ENCODE measurements around the gene STK33.
A peak's percentile ranks its signal among the peaks of the same experiment; 100 is the strongest.

STK33 gene

GRCh38 chr11:8392166-8392565, 201.9 kb downstream of the STK33 start:
- Mint-ChIP-seq H3K27me3 (no peaks in the 10 kb centered on the region), H3K27ac (no peak overlapping the region), H3K4me1 (ENCODE audit: low read depth) (no peaks in the 10 kb centered on the region), H3K4me3 (no peak overlapping the region), H3K36me3 (ENCODE audit: low read depth) (no peaks in the 10 kb centered on the region), H3K9me3 (no peaks in the 10 kb centered on the region)
- intact Hi-C loops (cut with micrococcal nuclease), result no loop called here

GRCh38 chr11:8390851-8391612, 203.0 kb downstream of the STK33 start:
- Mint-ChIP-seq H3K27me3 (no peaks in the 10 kb centered on the region), H3K27ac (no peak overlapping the region), H3K9me3 (no peaks in the 10 kb centered on the region), H3K4me1 (ENCODE audit: low read depth) (no peaks in the 10 kb centered on the region), H3K36me3 (ENCODE audit: low read depth) (no peaks in the 10 kb centered on the region), H3K4me3 (no peak overlapping the region)
- intact Hi-C loops (cut with micrococcal nuclease), result no loop called here

GRCh38 chr11:8389029-8389996, 204.7 kb downstream of the STK33 start:
- Mint-ChIP-seq H3K9me3 (no peaks in the 10 kb centered on the region), H3K4me1 (ENCODE audit: low read depth) (no peaks in the 10 kb centered on the region), H3K4me3 (no peak overlapping the region), H3K27me3 (no peaks in the 10 kb centered on the region), H3K36me3 (ENCODE audit: low read depth) (no peaks in the 10 kb centered on the region), H3K27ac (no peak overlapping the region)
- intact Hi-C loops (cut with micrococcal nuclease), result no loop called here

GRCh38 chr11:8387693-8388092, 206.3 kb downstream of the STK33 start:
- Mint-ChIP-seq H3K27me3 (no peaks in the 10 kb centered on the region), H3K4me1 (ENCODE audit: low read depth) (no peaks in the 10 kb centered on the region), H3K27ac (no peak overlapping the region), H3K9me3 (no peaks in the 10 kb centered on the region), H3K36me3 (ENCODE audit: low read depth) (no peaks in the 10 kb centered on the region), H3K4me3 (no peak overlapping the region)
- intact Hi-C loops (cut with micrococcal nuclease), result no loop called here

GRCh38 chr11:8387141-8387540, 206.9 kb downstream of the STK33 start:
- no peaks in the 10 kb centered on the region for H3K36me3 Mint-ChIP-seq (ENCODE audit: low read depth)
- H3K4me1 Mint-ChIP-seq (ENCODE audit: low read depth), result no peaks in the 10 kb centered on the region
- no peaks in the 10 kb centered on the region for H3K27me3 Mint-ChIP-seq
- no peak overlapping the region for H3K27ac Mint-ChIP-seq
- H3K9me3 Mint-ChIP-seq, result no peaks in the 10 kb centered on the region
- H3K4me3 Mint-ChIP-seq, result no peak overlapping the region
- intact Hi-C loops (cut with micrococcal nuclease), result no loop called here

- H3K36me3 Mint-ChIP-seq (ENCODE audit: low read depth), result no peaks in the 10 kb centered on the region
- no peaks in the 10 kb centered on the region for H3K4me1 Mint-ChIP-seq (ENCODE audit: low read depth)
- no peaks in the 10 kb centered on the region for H3K27me3 Mint-ChIP-seq
- intact Hi-C loops (cut with micrococcal nuclease), result no loop called here
- H3K9me3 Mint-ChIP-seq, result no peaks in the 10 kb centered on the region
- no peak overlapping the region for H3K27ac Mint-ChIP-seq
- no peak overlapping the region for H3K4me3 Mint-ChIP-seq
Measured at GRCh38 chr11:8386134-8386864, 207.7 kb downstream of the STK33 start.

- no peaks in the 10 kb centered on the region for H3K36me3 Mint-ChIP-seq (ENCODE audit: low read depth)
- H3K27ac Mint-ChIP-seq, result no peak overlapping the region
Measured at GRCh38 chr11:8384199-8384821, 209.7 kb downstream of the STK33 start.

GRCh38 chr11:8383627-8384026, 210.4 kb downstream of the STK33 start:
- Mint-ChIP-seq H3K27ac (no peak overlapping the region), H3K4me3 (no peak overlapping the region), H3K36me3 (ENCODE audit: low read depth) (no peaks in the 10 kb centered on the region), H3K27me3 (no peaks in the 10 kb centered on the region), H3K4me1 (ENCODE audit: low read depth) (no peaks in the 10 kb centered on the region), H3K9me3 (no peaks in the 10 kb centered on the region)
- intact Hi-C loops (cut with micrococcal nuclease), result no loop called here

More at GRCh38 chr11:8384199-8384821, 209.7 kb downstream of the STK33 start:
- no peaks in the 10 kb centered on the region for H3K4me1 Mint-ChIP-seq (ENCODE audit: low read depth)
- no peaks in the 10 kb centered on the region for H3K27me3 Mint-ChIP-seq
- intact Hi-C loops (cut with micrococcal nuclease), result no loop called here
- H3K9me3 Mint-ChIP-seq, result no peaks in the 10 kb centered on the region
- peak overlapping the region; percentile 27 for H3K4me3 Mint-ChIP-seq

GRCh38 chr11:8383227-8383626, 210.8 kb downstream of the STK33 start:
- no peaks in the 10 kb centered on the region for H3K36me3 Mint-ChIP-seq (ENCODE audit: low read depth)
- intact Hi-C loops (cut with micrococcal nuclease), result no loop called here
- H3K4me1 Mint-ChIP-seq (ENCODE audit: low read depth), result no peaks in the 10 kb centered on the region
- H3K27me3 Mint-ChIP-seq, result no peaks in the 10 kb centered on the region
- no peak overlapping the region for H3K4me3 Mint-ChIP-seq
- H3K9me3 Mint-ChIP-seq, result no peaks in the 10 kb centered on the region
- no peak overlapping the region for H3K27ac Mint-ChIP-seq

GRCh38 chr11:8382436-8383053, 211.5 kb downstream of the STK33 start:
- intact Hi-C loops (cut with micrococcal nuclease), result no loop called here
- Mint-ChIP-seq H3K4me3 (no peak overlapping the region), H3K36me3 (ENCODE audit: low read depth) (no peaks in the 10 kb centered on the region), H3K27me3 (no peaks in the 10 kb centered on the region), H3K9me3 (no peaks in the 10 kb centered on the region), H3K4me1 (ENCODE audit: low read depth) (no peaks in the 10 kb centered on the region), H3K27ac (no peak overlapping the region)

GRCh38 chr11:8381871-8382396, 212.1 kb downstream of the STK33 start:
- no peak overlapping the region for H3K27ac Mint-ChIP-seq
- intact Hi-C loops (cut with micrococcal nuclease), result no loop called here
- H3K4me1 Mint-ChIP-seq (ENCODE audit: low read depth), result no peaks in the 10 kb centered on the region
- no peaks in the 10 kb centered on the region for H3K27me3 Mint-ChIP-seq
- no peak overlapping the region for H3K4me3 Mint-ChIP-seq
- H3K36me3 Mint-ChIP-seq (ENCODE audit: low read depth), result no peaks in the 10 kb centered on the region
- H3K9me3 Mint-ChIP-seq, result no peaks in the 10 kb centered on the region

- Mint-ChIP-seq H3K4me3 (no peak overlapping the region), H3K4me1 (ENCODE audit: low read depth) (no peaks in the 10 kb centered on the region), H3K9me3 (no peaks in the 10 kb centered on the region), H3K27ac (no peak overlapping the region), H3K36me3 (ENCODE audit: low read depth) (no peaks in the 10 kb centered on the region), H3K27me3 (no peaks in the 10 kb centered on the region)
- intact Hi-C loops (cut with micrococcal nuclease), result no loop called here
Measured at GRCh38 chr11:8381343-8381742, 212.7 kb downstream of the STK33 start.

GRCh38 chr11:8375932-8376331, 218.1 kb downstream of the STK33 start:
- no peaks in the 10 kb centered on the region for H3K36me3 Mint-ChIP-seq (ENCODE audit: low read depth)
- no peaks in the 10 kb centered on the region for H3K27me3 Mint-ChIP-seq
- H3K9me3 Mint-ChIP-seq, result no peaks in the 10 kb centered on the region
- intact Hi-C loops (cut with micrococcal nuclease), result no loop called here
- H3K4me3 Mint-ChIP-seq, result no peak overlapping the region
- H3K27ac Mint-ChIP-seq, result no peak overlapping the region
- no peaks in the 10 kb centered on the region for H3K4me1 Mint-ChIP-seq (ENCODE audit: low read depth)

Measured in dendritic cell treated with granulocyte-macrophage colony-stimulating factor and Interleukin-4, amounts not matched to agents 40 ng/mL and 50 ng/mL, for 4 days (primary cell).